ENCODE data around the gene TNNI2. TPM values are rescaled to one million over a fixed set of nuclear protein-coding genes. Genes with fewer than 3 reads are reported as not detected.

The TNNI2 gene
- total and polyA plus RNA-seq, 2 donors (not counting 1 experiment from before 2014, with no cell fraction given), result not detected

GRCh38 chr11:1854949-1855885 is 16.4 kb downstream of the TNNI2 start:
- TF ChIP-seq EZH2 (IDR thresholded peaks at IDR 0.05; ENCODE audit: low read length, missing control alignments) (no peak), CTCF (conservative IDR thresholded peaks at IDR 0.05 in 1 of 2, IDR thresholded peaks at IDR 0.05 in 1 of 2; ENCODE audit: low read depth in 1 of 2, low read length in 2 of 2) (no peak)

GRCh38 chr11:1855886-1856265 is 17.1 kb downstream of the TNNI2 start:
- H3K9me3 ChIP-seq (ENCODE audit: control insufficient read depth, insufficient read depth, low read depth, low read length), result no peaks in the 10 kb centered on the region
- H3K79me2 ChIP-seq (ENCODE audit: control insufficient read depth, insufficient read depth, low read length), result no peaks in the 10 kb centered on the region
- TF ChIP-seq EZH2 (IDR thresholded peaks at IDR 0.05; ENCODE audit: low read length, missing control alignments) (no peak), CTCF (conservative IDR thresholded peaks at IDR 0.05 in 1 of 2, IDR thresholded peaks at IDR 0.05 in 1 of 2; ENCODE audit: low read depth in 1 of 2, low read length in 2 of 2) (no peak)
- no peak overlapping the region for H3K9ac ChIP-seq (ENCODE audit: insufficient read depth, low read length)
- H3K27ac ChIP-seq (ENCODE audit: insufficient read depth, low read length), result no peak overlapping the region
- H3K4me3 ChIP-seq (replicated peaks in 1 of 4; ENCODE audit: control extremely low read depth in 1 of 4, insufficient read depth in 1 of 4, low read depth in 3 of 4, low read length in 4 of 4), result no peak overlapping the region
- H3K27me3 ChIP-seq (ENCODE audit: control insufficient read depth, insufficient read depth, low read length), result no peaks in the 10 kb centered on the region
- no peak for DNase-seq (ENCODE audit: low read depth in 2 of 2)
- no peak overlapping the region for H3K4me2 ChIP-seq (ENCODE audit: extremely low read depth, insufficient read depth, low read length)
- no peaks in the 10 kb centered on the region for H3K4me1 ChIP-seq (ENCODE audit: control insufficient read depth, extremely low read depth, insufficient read depth, low read length)
- no peak overlapping the region for H2AFZ ChIP-seq (ENCODE audit: low read length)
- no peaks in the 10 kb centered on the region for H4K20me1 ChIP-seq (ENCODE audit: control insufficient read depth, extremely low read depth, insufficient read depth, low read length)
- no peaks in the 10 kb centered on the region for H3K36me3 ChIP-seq (ENCODE audit: control insufficient read depth, insufficient read depth, low read length)

More at GRCh38 chr11:1854949-1855885, 16.4 kb downstream of the TNNI2 start:
- H3K4me2 ChIP-seq (ENCODE audit: extremely low read depth, insufficient read depth, low read length), result no peak overlapping the region
- no peak for DNase-seq (ENCODE audit: low read depth in 2 of 2)
- no peak overlapping the region for H2AFZ ChIP-seq (ENCODE audit: low read length)
- no peaks in the 10 kb centered on the region for H3K9me3 ChIP-seq (ENCODE audit: control insufficient read depth, insufficient read depth, low read depth, low read length)
- H3K4me3 ChIP-seq (replicated peaks in 1 of 4; ENCODE audit: control extremely low read depth in 1 of 4, insufficient read depth in 1 of 4, low read depth in 3 of 4, low read length in 4 of 4), result no peak overlapping the region
- no peaks in the 10 kb centered on the region for H3K79me2 ChIP-seq (ENCODE audit: control insufficient read depth, insufficient read depth, low read length)
- no peaks in the 10 kb centered on the region for H3K4me1 ChIP-seq (ENCODE audit: control insufficient read depth, extremely low read depth, insufficient read depth, low read length)
- no peak overlapping the region for H3K9ac ChIP-seq (ENCODE audit: insufficient read depth, low read length)
- H3K27ac ChIP-seq (ENCODE audit: insufficient read depth, low read length), result no peak overlapping the region
- no peaks in the 10 kb centered on the region for H3K36me3 ChIP-seq (ENCODE audit: control insufficient read depth, insufficient read depth, low read length)
- no peaks in the 10 kb centered on the region for H3K27me3 ChIP-seq (ENCODE audit: control insufficient read depth, insufficient read depth, low read length)
- H4K20me1 ChIP-seq (ENCODE audit: control insufficient read depth, extremely low read depth, insufficient read depth, low read length), result no peaks in the 10 kb centered on the region

GRCh38 chr11:1856306-1857005 is 17.7 kb downstream of the TNNI2 start:
- Histone ChIP-seq H3K4me3 (replicated peaks in 1 of 4; ENCODE audit: control extremely low read depth in 1 of 4, insufficient read depth in 1 of 4, low read depth in 3 of 4, low read length in 4 of 4) (no peak overlapping the region), H3K4me2 (ENCODE audit: extremely low read depth, insufficient read depth, low read length) (no peak overlapping the region), H2AFZ (ENCODE audit: low read length) (no peak overlapping the region), H3K9ac (ENCODE audit: insufficient read depth, low read length) (no peak overlapping the region), H3K36me3 (ENCODE audit: control insufficient read depth, insufficient read depth, low read length) (no peaks in the 10 kb centered on the region), H3K27ac (ENCODE audit: insufficient read depth, low read length) (no peak overlapping the region), H4K20me1 (ENCODE audit: control insufficient read depth, extremely low read depth, insufficient read depth, low read length) (no peaks in the 10 kb centered on the region), H3K27me3 (ENCODE audit: control insufficient read depth, insufficient read depth, low read length) (no peaks in the 10 kb centered on the region), H3K9me3 (ENCODE audit: control insufficient read depth, insufficient read depth, low read depth, low read length) (no peaks in the 10 kb centered on the region), H3K4me1 (ENCODE audit: control insufficient read depth, extremely low read depth, insufficient read depth, low read length) (no peaks in the 10 kb centered on the region), H3K79me2 (ENCODE audit: control insufficient read depth, insufficient read depth, low read length) (no peaks in the 10 kb centered on the region)
- no peak for TF ChIP-seq EZH2 (IDR thresholded peaks at IDR 0.05; ENCODE audit: low read length, missing control alignments)
- no peak for TF ChIP-seq CTCF (conservative IDR thresholded peaks at IDR 0.05 in 1 of 2, IDR thresholded peaks at IDR 0.05 in 1 of 2; ENCODE audit: low read depth in 1 of 2, low read length in 2 of 2)
- DNase-seq (ENCODE audit: low read depth in 2 of 2), result no peak
